SK-N-MC (cell line): ENCODE results near the gene TRAPPC2L.

Experiments
- EZH2 ChIP-seq: fragments of 200-600 bp; sonication (generic); IDR thresholded peaks from one replicate; pipeline ENCODE4 v1.6.1; 2017; ENCODE audit warnings: antibody characterized with exemption
- FOXP2 ChIP-seq: optimal IDR thresholded peaks from 2 replicates; pipeline ENCODE3; 2011; ENCODE audit warnings: mild to moderate bottlenecking, moderate library complexity; ENCODE audit not compliant: insufficient read depth; ENCODE audit errors: extremely low read length, control extremely low read depth
- POLR2AphosphoS5 ChIP-seq: IDR thresholded peaks from 2 replicates; pipeline ENCODE4 v1.6.1; 2012; ENCODE audit warnings: mild to moderate bottlenecking, low read depth, low read length, borderline replicate concordance

- TF ChIP-seq POLR2AphosphoS5 (no peak), EZH2 (no peak), FOXP2 (no peak)
Measured at GRCh38 chr16:88807142-88807625, 49.7 kb upstream of the TRAPPC2L start.
